Measurements from ENCODE around the gene OGFR. TPM values are rescaled to one million over a fixed set of nuclear protein-coding genes. Genes with fewer than 3 reads are reported as not detected.

Gene OGFR
- total RNA-seq, 1 experiment from 2014 or later = 47.3 TPM

DNA sequence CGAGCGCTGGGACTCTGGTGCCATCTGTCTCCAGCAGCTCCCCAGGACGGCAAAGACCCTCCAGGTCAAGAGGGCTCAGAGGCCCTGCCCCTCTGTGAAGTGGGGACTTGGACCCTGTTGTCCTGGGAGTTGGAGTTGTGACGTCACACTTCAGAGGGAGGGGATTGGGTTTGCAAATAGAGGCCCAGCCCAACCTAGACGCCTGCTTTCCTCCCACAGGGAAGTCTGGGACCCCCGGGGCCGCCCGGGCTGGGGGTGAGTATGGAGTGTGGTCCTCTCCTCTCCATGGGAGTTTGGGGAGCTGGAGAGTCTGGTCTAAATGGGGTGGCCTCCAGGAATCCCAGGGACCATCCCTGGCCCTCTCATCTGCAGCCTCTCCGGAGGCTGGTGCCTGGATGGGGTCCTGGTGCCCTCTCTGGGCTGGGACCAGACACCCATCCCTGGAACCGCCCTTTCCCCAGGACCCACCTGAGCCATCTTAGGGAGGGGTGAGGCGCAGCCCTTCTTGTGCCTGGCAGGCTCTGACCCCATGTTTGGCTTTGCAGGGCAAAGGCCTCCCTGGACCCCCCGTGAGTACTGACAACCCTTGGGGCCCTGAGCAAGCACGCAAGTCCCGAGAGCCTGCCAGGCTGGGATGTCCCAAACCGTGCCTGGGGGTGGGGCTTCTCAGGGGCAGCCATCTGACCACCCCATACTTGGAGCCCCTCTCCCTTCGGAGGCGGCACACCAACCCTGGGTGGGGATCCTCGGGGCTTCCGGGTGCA, 16.5 kb downstream of the OGFR start:
- H3K27me3 ChIP-seq (ENCODE audit: control insufficient read depth, insufficient read depth, low read length) = no peaks in the 10 kb centered on the region
- CTCF ChIA-PET = no interaction called here
- no peak overlapping the region for H3K4me3 ChIP-seq (ENCODE audit: low read depth in 2 of 2, low read length in 2 of 2)
- intact Hi-C loops (cut with micrococcal nuclease; ENCODE audit: unreplicated experiment) = no loop called here
- in situ Hi-C loops (cut with HindIII; ENCODE audit: low pct_unique_long_range_greater_than_20kb, low sequenced_read_pairs) = no loop called here
- no TSS peak for BruUV-seq (replicated peaks)
- POLR2A ChIA-PET = no interaction called here
- DNase-seq (ENCODE audit: low read depth, low spot score) (no peak), ATAC-seq (no peak)
- no peaks in the 10 kb centered on the region for H3K36me3 ChIP-seq (ENCODE audit: control insufficient read depth, insufficient read depth, low read length)
- H3K4me1 ChIP-seq (ENCODE audit: control insufficient read depth, insufficient read depth, low read length) = peaks cover 64% of the 10 kb centered on the region
- H3K9me3 ChIP-seq (ENCODE audit: control insufficient read depth, insufficient read depth, low read depth, low read length) = no peaks in the 10 kb centered on the region
- no peak overlapping the region; the same call in 1 of the 2 replicates for H3K27ac ChIP-seq (ENCODE audit: low read length)
- TF ChIP-seq, protein P1, sequence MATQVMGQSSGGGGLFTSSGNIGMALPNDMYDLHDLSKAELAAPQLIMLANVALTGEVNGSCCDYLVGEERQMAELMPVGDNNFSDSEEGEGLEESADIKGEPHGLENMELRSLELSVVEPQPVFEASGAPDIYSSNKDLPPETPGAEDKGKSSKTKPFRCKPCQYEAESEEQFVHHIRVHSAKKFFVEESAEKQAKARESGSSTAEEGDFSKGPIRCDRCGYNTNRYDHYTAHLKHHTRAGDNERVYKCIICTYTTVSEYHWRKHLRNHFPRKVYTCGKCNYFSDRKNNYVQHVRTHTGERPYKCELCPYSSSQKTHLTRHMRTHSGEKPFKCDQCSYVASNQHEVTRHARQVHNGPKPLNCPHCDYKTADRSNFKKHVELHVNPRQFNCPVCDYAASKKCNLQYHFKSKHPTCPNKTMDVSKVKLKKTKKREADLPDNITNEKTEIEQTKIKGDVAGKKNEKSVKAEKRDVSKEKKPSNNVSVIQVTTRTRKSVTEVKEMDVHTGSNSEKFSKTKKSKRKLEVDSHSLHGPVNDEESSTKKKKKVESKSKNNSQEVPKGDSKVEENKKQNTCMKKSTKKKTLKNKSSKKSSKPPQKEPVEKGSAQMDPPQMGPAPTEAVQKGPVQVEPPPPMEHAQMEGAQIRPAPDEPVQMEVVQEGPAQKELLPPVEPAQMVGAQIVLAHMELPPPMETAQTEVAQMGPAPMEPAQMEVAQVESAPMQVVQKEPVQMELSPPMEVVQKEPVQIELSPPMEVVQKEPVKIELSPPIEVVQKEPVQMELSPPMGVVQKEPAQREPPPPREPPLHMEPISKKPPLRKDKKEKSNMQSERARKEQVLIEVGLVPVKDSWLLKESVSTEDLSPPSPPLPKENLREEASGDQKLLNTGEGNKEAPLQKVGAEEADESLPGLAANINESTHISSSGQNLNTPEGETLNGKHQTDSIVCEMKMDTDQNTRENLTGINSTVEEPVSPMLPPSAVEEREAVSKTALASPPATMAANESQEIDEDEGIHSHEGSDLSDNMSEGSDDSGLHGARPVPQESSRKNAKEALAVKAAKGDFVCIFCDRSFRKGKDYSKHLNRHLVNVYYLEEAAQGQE (IDR thresholded peaks at IDR 0.05; ENCODE audit: insufficient read depth in 1 of 2, low read depth in 2 of 2, low read length in 1 of 2) = no peak
- TF ChIP-seq SIN3A (IDR thresholded peaks at IDR 0.05; ENCODE audit: borderline replicate concordance, insufficient read depth, low read depth, low read length) = no peak
- TF ChIP-seq, protein P2, sequence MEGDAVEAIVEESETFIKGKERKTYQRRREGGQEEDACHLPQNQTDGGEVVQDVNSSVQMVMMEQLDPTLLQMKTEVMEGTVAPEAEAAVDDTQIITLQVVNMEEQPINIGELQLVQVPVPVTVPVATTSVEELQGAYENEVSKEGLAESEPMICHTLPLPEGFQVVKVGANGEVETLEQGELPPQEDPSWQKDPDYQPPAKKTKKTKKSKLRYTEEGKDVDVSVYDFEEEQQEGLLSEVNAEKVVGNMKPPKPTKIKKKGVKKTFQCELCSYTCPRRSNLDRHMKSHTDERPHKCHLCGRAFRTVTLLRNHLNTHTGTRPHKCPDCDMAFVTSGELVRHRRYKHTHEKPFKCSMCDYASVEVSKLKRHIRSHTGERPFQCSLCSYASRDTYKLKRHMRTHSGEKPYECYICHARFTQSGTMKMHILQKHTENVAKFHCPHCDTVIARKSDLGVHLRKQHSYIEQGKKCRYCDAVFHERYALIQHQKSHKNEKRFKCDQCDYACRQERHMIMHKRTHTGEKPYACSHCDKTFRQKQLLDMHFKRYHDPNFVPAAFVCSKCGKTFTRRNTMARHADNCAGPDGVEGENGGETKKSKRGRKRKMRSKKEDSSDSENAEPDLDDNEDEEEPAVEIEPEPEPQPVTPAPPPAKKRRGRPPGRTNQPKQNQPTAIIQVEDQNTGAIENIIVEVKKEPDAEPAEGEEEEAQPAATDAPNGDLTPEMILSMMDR (IDR thresholded peaks at IDR 0.05) = no peak

DNA sequence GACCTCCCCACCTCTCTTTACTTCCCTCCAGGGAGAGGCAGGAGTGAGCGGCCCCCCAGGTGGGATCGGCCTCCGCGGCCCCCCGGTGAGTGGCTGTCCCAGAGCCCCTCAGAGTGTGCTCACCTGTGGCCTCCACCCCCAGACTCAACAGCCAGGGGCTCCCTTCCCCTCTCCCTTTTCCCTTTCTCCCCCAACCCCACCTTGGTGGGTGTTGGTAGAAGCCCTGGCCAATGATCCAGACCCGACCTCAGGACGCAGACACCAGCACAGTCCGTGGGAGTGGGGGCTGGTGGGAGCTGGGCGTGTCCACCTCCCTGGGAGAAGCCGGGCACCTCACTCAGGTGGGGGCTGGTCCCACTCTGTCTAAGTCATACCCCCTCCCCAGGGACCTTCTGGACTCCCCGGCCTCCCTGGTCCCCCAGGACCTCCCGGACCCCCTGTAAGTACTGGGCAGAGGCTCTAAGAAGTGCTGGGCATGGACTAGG, 17.1 kb downstream of the OGFR start:
- peaks cover 60% of the 10 kb centered on the region for H3K4me1 ChIP-seq (ENCODE audit: control insufficient read depth, insufficient read depth, low read length)
- POLR2A ChIA-PET = no interaction called here
- no peak for TF ChIP-seq POLR2AphosphoS5 (IDR thresholded peaks at IDR 0.05; ENCODE audit: low read depth, low read length)
- TF ChIP-seq, protein P1 (IDR thresholded peaks at IDR 0.05; ENCODE audit: insufficient read depth in 1 of 2, low read depth in 2 of 2, low read length in 1 of 2) = no peak
- no peak for TF ChIP-seq TCF7L2 (IDR thresholded peaks at IDR 0.05; ENCODE audit: low read depth, low read length)
- TF ChIP-seq SIN3A (IDR thresholded peaks at IDR 0.05; ENCODE audit: borderline replicate concordance, insufficient read depth, low read depth, low read length) = no peak
- TF ChIP-seq, protein P2 (IDR thresholded peaks at IDR 0.05) = no peak
- no peaks in the 10 kb centered on the region for H3K27me3 ChIP-seq (ENCODE audit: control insufficient read depth, insufficient read depth, low read length)
- no peaks in the 10 kb centered on the region for H3K9me3 ChIP-seq (ENCODE audit: control insufficient read depth, insufficient read depth, low read depth, low read length)
- no TSS peak for BruUV-seq (replicated peaks)
- intact Hi-C loops (cut with micrococcal nuclease; ENCODE audit: unreplicated experiment) = no loop called here
- DNase-seq (ENCODE audit: low read depth, low spot score) = no peak
- in situ Hi-C loops (cut with HindIII; ENCODE audit: low pct_unique_long_range_greater_than_20kb, low sequenced_read_pairs) = no loop called here
- CTCF ChIA-PET = no interaction called here
- H3K4me3 ChIP-seq (ENCODE audit: low read depth in 2 of 2, low read length in 2 of 2) = no peak overlapping the region
- H3K36me3 ChIP-seq (ENCODE audit: control insufficient read depth, insufficient read depth, low read length) = no peaks in the 10 kb centered on the region
- no peak for ATAC-seq
- H3K27ac ChIP-seq (ENCODE audit: low read length) = no peak overlapping the region
